Measurements from ENCODE around the gene MAN1C1.

GRCh38 chr1:25651036-25651640 is 34.5 kb downstream of the MAN1C1 start:
- TF ChIP-seq CTCF (IDR thresholded peaks at IDR 0.05) (no peak), POLR2A (IDR thresholded peaks at IDR 0.05) (peak in 1 of 2 donors; percentile 23)
